Stimulated activated CD4-positive, alpha-beta T cell treated with anti-CD3 and anti-CD28 coated beads, Interleukin-12 subunit alpha, Interleukin-12 subunit beta, amount 100 ng/mL, for 48 hours (primary cell): ENCODE measurements around the gene CACNA2D3.

Experiments used
- DNase-seq, 3 donors: peaks; one replicate each; pipeline ENCODE4 v3.0.0-alpha.2; 2020; ENCODE audit warnings: low read depth in 2 of 3, low spot score in 1 of 3

Gene CACNA2D3

DNA sequence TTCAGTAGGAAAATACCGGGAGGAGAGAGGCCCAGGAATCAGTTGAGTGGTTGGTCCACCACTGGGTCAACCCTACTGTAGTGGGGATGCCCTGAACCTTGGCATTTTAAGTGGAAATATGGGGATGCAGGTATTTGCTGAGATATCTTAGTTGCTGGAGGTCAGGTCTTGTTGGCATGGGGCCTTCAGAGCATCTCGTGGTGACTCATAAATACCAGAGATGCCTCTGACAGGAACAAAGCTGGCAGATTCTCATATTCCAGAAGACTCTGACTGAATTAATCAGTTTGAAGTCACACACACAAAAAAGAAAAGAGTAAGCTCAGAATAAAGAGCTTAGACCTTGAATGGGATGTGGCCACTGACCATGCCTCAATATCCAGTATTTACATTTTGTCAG is 91.6 kb downstream of the CACNA2D3 start:
- DNase-seq = no peak

- DNase-seq = no peak
Measured at GRCh38 chr3:54214845-54215244, 92.5 kb downstream of the CACNA2D3 start.

GRCh38 chr3:54215521-54215920 is 93.2 kb downstream of the CACNA2D3 start:
- DNase-seq = no peak

DNA sequence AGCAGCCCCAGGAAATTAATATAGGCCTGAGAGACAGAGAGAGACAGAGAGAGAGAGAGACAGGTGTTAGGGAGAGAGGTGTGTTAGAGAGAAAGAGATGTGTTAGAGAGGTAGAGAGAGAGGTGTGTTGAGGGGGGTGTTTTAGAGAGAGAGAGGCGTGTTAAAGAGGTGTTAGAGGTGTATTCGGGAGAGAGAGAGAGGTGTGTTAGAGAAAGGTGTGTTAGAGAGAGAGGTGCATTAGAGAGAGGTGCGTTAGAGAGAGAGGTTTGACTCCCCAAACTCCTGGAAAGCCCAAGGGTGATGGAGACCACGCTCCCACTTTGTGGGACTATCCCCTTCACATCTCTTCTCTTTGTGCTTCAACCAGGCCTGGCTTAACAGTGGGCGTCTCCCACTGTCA is 95.5 kb downstream of the CACNA2D3 start:
- no peak for DNase-seq

- no peak for DNase-seq
Measured at GRCh38 chr3:54222316-54222715, 100.0 kb downstream of the CACNA2D3 start.

DNA sequence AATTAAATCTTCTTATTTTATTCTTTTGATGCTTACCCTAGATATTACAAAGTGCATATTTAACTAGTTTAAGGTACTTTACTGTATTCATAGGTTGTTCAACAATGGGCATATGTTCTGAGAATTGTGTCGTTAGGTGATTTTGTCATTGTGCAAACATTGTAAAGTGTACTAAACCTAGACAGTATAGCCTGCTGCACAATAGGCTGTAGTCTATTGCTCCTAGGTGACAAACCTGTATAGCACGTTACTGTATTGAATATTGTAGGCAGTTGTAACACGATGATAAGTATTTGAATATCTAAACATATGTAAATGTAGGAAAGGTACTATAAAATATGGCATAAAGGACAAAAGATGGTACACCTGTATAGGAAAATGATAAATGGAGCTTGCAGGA is 100.7 kb downstream of the CACNA2D3 start:
- no peak for DNase-seq

- DNase-seq = no peak
Measured at GRCh38 chr3:54225841-54226528, 103.6 kb downstream of the CACNA2D3 start.

- no peak for DNase-seq
Measured at GRCh38 chr3:54228806-54229205, 106.5 kb downstream of the CACNA2D3 start.

DNA sequence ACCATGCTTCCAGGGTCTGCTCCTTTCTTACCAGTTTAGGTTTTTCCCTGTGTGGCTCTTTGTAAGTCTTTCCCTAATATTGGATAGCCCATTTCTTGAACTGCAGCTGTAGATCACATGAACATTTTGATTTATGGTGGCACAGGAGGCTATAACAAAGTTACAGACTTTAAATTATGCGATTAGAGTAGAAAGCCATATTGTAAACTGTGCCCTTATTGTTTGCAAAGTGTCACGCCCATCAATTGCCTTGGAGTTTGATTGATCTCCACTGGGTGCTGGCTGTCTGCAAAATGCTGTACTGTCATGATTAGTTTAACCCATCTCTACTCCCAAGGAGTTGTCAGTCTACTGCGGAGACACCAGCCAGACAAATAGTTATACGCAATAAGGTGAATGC is 110.3 kb downstream of the CACNA2D3 start:
- no peak for DNase-seq

DNA sequence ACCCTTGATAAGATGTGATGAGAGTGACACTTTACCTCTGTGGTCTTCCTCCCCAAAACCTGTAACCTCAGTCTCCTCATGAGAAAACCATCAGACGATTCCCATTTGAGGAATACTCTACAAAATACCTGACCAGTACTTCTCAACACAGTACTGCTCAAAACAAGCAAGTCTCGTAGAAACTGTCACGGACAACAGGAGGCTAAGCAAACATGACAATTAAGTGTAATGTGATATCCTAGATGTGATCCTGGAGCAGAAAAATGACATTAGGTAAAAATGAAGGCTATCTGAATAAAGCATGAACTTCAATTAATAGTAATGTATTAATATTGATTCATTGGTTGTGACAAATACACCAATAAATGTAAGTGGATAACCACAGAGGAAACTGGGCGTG is 113.6 kb downstream of the CACNA2D3 start:
- no peak for DNase-seq

DNA sequence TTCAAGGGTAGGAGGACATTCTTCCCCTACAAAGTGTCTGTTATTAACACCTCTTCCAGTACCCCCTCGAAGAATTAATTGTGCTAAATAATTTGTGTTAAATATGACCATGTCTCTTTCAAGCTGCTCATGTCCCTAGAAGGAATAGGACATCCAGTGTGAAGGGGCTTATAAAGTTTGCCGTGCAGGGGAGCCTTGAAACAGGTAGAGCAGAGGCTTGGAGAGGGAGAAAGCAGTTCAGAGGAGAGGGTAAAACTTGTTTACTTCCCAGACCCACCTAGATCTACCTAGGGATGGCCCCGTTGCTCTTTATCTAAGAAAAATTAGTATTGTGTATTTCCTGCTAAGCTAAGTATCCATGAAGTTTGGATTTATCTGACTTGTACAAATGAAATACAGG is 114.8 kb downstream of the CACNA2D3 start:
- DNase-seq = no peak

DNA sequence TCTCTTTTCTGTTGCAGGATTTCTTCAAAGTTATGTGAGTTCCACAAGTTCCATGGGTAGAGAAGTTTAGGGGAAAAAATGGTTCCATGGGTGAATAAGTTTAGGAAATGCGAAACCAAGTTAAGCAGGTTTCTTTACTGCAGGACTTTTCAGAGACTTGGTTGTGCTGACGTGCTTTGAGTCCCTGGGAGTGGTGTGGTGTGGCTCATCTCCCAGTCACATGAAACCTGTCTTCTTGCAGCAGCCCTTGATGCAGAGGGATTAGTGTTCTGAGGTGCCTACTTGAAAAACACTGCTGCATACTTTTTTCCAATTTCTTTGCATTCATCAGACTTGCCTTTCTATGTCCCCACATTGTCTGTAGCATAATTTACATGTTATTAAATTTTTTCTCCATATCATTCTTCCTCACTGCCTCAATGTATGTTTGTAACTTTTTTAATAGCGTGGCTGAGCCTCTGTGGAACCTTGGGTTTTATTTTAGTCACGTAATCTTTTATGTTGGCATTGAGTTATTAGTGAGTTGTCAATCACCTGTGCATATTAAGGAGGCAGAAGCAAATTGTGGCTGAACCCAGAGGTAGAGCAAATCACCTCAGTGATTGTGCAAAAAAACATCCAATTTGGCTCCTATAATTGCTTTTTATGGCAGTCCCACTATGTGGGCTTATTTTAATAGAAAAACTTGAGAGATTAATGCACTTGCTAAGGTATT is 115.6 kb downstream of the CACNA2D3 start:
- DNase-seq = no peak

- DNase-seq = no peak
Measured at GRCh38 chr3:54240309-54240708, 118.0 kb downstream of the CACNA2D3 start.

GRCh38 chr3:54243056-54243931 is 120.9 kb downstream of the CACNA2D3 start:
- DNase-seq = no peak

DNA sequence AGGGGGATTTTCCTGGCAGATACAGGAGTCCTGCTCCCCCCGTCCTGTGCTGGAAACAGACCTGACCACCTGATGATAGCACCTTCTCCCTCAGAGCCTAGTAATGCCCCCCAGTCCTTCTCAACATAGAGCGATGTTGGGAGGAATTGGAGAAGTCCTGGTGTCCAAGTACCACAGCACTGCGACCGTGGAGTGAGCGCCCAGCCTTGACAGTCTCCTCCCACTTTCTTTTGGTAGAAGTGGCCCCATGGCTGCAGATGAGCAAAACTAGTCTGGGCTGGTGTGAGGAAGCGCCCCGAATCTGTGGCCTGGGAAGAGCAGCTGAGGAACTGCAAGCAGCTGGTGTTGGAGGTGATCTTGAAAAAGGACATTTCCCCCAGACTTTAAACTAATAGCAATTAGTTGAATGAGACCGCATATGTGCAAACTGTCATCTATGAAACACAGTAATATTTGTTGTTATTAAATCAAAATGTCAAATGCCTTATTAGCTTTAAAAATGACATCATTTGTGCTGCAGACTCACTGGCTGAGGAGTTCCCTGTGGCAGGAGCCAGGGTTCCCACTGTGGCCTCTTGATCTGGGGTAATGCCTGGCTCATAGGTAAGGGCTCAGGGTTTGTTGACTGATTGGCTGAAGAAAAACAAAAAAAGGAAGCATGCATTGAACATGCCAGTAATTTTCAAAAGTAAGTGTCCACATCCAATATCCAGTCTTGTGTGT is 121.8 kb downstream of the CACNA2D3 start:
- DNase-seq = no peak

GRCh38 chr3:54251705-54252104 is 129.4 kb downstream of the CACNA2D3 start:
- no peak for DNase-seq

DNA sequence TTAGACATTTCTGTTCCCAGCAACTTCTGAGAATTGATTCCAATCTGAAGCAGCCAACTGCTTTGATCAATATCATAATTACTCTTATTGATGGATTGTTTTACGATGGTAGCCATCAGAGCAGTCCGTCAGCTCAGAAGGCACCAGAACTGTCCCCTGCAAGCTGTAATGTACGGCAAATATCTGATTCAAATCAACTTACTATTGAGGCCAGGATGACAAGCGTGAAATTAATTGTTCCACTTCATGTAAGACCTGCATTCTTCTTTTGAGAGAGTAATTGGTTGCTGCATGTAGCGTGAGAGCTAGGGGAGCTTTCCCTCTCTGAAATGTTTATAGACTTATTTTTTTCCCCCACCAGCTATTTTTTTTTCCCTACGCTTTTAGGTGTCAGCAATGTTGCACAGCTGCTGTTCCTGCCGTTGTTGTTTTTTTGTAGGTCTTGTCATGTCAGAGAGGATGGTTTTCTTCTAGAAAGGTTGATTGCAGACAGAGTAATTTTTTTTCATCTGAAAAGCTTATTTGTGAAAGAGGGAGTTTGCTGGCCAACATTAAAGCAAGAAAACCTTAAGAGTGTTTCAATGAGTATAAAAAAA is 134.9 kb downstream of the CACNA2D3 start:
- no peak for DNase-seq

- DNase-seq = no peak
Measured at GRCh38 chr3:54259636-54260035, 137.3 kb downstream of the CACNA2D3 start.

- DNase-seq = no peak
Measured at GRCh38 chr3:54261141-54261540, 138.8 kb downstream of the CACNA2D3 start.

DNA sequence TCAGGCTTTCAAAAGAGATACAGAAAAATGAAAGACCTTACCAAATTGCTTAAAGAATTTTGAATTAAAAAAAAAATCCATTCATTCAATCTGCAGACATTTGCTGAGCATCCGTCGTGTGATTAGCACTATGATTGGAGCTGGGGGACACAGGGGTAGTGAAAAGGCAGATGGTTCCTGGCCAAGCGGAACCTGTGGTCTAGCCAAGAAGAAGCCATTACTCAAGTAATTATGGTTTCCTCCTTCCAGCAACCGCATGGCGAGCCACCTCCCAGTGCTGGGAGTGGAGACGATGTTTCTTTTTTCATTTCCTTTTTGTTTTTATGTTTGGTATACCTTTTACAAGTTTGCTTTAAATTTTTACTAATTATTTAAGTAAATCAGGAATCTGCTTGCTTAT is 140.2 kb downstream of the CACNA2D3 start:
- no peak for DNase-seq

- no peak for DNase-seq
Measured at GRCh38 chr3:54262946-54263345, 140.6 kb downstream of the CACNA2D3 start.
